Suppressor macrophage (primary cell): ENCODE measurements around the gene EXD1.

Experiments used
- DNase-seq, 4 experiments: peaks; one replicate each; pipeline ENCODE4 v3.0.0-alpha.2; 2020 to 2022

The EXD1 gene

DNA sequence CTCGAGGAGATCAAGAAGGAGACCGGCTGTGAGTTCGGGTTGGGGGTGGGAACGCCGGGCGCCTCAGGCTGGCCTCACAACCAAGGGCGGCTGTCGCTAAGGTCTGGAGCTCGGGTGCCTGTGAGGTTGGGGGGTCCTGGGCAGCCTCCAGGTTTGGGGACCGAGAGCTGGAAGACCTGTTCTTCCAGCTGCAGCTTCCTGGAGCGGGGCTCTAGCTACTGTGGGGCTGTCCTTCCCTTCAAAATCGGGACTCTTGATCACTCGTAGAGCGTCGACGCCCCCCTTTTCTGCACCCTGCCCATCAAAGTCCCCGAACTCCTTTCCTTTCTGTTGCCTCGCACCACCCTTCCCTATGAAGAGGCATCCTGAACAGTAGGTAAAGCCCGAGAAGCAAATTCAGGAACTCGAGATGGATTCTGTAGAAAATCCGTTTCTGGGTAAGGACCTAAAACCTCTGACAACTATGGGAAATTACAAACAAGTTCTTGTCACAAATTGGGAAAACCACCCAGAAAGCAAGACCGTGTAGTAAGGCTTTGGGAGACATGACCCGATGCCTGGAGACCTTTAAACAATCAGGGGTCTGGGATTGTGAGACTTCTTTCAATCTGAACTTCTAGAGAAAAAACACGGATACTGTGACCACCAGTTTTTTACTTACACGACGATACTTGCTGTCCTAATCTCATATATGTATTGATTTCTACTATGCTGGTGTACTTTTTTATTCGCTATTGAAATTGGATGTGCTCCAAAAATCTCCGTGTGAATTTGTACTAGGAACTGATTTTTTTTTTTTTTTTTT is 1.1 kb upstream of the EXD1 start:
- peak in 3 of 4 experiments; percentile 5 to 26 (median 22) for DNase-seq

DNA sequence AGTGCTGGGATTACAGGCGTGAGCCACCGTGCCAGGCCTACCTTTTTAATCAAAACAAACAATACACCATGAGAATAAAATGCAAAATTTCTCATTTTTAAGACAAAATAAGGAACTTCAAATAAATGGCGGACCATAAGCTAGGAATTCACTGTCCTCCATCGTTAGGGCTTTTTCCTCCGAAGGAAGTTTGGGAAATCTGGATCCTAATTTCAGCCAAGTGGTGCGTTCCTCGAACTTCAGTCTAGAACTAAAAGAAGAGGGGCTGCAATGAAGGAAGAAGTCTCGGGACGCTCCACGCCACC is 260 bp downstream of the EXD1 start:
- DNase-seq, result no peak

GRCh38 chr15:41219381-41219780 is 11.2 kb downstream of the EXD1 start:
- no peak for DNase-seq

GRCh38 chr15:41218851-41219250 is 11.7 kb downstream of the EXD1 start:
- DNase-seq, result no peak

DNA sequence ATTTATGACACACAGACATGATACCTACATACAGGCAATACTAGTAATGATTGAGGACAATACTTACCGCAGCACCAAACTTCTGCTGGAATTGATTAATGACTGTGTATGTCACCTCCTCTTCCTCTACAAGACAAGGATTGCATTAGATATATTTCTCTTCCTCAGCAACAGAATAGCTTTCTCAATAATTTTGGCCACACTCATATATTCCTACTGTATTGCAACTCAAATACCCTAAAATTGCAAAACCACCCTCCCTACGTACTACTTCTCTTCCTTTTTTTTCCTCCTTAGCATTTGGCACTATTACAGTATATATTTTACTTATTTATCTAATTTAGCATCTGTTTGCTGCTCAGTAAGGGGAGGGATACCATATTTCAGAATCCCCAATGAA is 14.8 kb downstream of the EXD1 start:
- DNase-seq, result peak; percentile 42 to 88 (median 66)

GRCh38 chr15:41207687-41208448 is 22.7 kb downstream of the EXD1 start:
- DNase-seq, result no peak

DNA sequence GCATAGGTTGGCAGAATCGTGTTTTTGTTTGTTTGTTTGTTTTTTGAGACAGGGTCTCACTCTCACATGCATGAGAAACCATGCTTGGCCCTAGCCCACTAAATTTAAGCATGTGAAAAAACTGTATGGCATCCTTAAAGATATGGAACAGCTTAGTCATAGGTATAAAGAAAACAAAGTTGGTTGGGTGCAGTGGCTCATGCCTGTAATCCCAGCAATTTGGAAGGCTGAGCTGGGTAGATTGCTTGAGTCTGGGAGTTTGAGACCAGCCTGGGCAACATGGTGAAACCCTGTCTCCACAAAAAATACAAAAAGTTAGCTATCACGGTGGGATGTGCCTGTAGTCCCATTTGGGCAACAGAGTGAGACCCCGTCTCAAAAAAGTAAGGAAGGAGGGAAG is 25.2 kb downstream of the EXD1 start:
- no peak for DNase-seq

GRCh38 chr15:41203395-41203794 is 27.2 kb downstream of the EXD1 start:
- DNase-seq, result no peak

- DNase-seq, result no peak
Observed at GRCh38 chr15:41199470-41199869, 31.1 kb downstream of the EXD1 start.

DNA sequence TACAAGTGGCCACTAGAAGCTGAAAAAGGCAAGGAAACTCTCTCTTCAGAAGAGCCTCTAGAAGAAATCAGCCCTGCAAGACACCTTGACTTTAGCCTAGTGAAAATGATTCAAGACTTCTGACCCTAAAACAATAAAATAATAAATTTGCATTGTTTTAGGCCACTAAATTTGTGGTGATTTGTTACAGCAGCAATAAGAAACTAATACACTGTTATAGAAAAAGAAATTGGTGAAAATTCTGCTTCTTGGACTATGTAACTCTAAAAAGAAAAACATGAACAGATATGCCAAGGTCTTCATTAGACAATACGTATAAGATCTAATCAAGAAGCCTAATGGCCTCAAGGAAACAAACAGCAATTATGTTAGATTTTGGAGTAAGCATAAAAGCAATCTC is 36.1 kb downstream of the EXD1 start:
- no peak for DNase-seq

- DNase-seq, result no peak
Observed at GRCh38 chr15:41183581-41183980, 47.0 kb downstream of the EXD1 start.

DNA sequence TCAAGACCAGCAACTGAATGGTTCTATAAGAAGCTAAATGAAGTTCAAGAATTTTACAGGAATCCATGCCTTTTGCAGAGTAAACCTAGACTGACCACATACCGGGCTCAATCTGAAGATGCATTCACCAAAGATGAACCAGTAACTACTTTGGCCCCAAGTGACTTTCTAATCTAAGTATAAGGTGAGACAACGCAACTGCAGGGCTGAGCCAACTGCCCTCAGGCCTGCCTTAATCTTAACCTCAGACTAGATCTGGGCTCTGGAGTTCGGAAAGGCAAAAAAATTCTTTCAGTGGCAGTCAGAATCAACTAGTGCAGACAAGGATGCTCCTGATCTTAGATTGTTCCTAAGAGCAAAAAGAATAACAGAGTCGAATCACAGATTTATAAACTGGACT is 48.3 kb downstream of the EXD1 start:
- DNase-seq, result no peak

DNA sequence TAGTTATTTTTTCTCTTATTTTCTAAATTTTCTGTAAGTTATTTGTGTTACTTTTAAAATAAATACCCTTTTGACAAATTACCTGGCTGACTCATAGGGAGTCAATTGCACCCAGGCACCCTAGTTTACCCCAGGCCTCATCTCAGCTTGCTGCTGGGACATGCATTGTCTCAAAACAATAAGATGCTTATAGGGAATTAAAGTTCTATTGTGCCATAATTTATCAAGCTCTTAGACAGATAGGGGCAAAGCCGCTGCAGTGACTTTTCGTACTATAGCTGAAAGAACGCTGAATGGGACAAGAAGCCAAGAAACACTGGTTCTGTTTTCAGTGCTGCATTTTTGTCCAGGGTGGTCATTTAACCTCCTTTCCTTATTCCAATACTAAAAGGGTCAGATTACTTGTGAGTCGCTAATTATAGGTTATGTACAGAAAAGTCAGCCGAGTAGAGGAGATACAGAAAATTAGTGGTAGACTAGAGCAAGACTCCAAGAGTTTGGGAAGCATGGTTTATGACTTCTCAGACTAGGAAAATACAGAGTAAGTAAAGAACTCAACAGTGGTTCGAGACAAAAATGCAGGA is 50.3 kb downstream of the EXD1 start:
- DNase-seq, result no peak

DNA sequence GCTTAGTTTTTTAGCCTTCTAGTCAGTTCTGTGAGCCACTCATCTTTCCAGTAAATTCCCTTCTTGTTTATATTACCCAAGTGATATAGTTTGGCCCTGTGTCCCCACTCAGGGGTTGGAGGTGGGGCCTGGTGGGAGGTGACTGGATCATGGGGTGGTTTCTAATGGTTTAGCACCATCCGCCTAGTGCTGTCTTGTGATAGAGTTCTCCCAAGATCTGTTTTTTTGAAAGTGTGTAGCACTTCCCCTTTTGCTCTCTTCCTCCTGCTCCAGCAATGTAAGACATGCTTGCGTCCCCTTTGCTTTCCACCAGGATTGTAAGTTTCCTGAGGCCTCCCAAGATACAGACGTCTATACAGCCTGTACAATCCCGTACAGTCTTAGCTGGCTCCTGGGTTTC is 60.8 kb downstream of the EXD1 start:
- DNase-seq, result peak; percentile 82 to 93 (median 90)

DNA sequence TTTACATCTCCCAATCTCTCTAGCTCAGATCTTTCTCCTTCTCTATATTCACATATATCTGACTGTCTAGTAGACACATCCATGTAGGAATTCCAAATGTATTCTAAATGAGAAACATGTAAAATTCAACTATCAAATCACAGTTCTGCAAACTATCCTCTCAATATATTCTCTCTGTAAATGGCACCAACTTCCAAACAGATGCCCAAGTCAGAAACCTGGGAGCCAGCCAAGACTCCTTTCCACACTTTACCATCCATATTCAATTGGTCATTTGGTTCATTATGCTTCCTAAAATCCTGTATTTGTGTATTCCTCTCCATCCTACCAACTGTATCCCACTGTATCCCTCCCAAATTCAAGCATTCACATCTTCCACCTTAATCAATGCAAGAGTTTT is 61.5 kb downstream of the EXD1 start:
- no peak for DNase-seq

- no peak for DNase-seq
Observed at GRCh38 chr15:41161736-41162135, 68.8 kb downstream of the EXD1 start.

DNA sequence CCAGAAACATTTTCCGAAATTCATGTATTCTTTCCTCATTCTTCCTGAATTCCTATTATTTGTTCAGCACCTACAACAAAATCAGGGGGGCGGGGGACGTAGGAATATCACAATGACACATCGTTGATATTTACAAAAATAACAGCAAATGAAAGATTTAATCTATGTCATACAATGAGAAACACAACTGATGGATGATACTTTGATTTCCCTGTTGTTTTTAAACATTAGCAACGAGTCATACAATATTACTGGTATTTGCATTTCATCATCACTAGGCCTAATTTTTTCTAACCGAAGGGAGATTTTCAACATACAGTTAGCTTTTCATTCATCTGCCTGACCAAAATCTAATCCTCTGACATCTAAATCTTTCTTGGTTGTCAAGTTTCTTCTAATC is 69.2 kb downstream of the EXD1 start:
- no peak for DNase-seq

DNA sequence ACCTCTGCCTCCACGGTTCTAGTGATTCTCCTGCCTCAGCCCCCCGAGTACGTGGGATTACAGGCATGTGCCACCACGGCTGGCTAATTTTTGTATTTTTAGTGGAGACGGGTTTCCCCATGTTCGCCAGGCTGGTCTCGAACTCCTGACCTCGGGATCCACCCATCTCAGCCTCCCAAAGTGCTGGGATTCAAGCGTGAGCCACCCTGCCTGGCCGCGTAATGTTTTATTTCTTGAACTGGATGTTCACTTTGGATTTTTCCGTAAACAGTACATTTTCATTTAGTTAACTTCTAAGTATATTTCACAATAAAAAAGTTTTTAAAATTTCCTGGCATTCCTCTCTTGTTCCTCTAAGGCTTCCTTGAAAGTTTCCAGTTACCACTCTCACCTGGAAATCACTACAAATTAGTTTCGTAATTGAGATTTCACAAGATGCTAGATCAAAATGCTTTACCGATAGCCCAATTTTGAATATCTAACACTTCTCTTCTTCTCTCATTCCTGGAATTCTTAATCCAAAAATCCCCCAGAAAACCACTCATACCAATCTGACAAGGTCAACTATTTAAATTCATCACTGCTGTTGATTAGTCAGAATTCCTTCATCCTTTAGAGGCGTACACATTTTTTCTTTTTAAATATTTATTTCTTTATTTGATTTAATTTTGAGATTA is 69.8 kb downstream of the EXD1 start:
- DNase-seq, result no peak

DNA sequence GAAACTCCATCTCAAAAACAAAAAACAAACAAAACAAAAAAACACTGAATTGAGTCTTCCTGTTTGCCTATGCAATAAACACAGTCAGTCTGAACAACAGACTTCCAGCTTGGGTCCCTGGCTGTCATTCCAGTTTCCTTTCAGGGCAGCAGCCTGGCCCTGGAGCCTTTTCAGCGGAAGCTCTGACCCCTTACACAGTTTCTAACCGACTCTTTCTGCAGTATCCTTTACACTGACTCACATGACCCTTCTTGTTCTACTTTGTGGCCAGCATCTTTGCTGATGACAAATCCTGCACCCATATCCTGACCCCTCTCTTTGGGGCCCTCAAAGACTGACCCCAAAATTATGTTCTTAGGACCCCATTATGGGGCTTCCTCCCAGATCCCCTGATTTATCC is 76.1 kb downstream of the EXD1 start:
- no peak for DNase-seq

DNA sequence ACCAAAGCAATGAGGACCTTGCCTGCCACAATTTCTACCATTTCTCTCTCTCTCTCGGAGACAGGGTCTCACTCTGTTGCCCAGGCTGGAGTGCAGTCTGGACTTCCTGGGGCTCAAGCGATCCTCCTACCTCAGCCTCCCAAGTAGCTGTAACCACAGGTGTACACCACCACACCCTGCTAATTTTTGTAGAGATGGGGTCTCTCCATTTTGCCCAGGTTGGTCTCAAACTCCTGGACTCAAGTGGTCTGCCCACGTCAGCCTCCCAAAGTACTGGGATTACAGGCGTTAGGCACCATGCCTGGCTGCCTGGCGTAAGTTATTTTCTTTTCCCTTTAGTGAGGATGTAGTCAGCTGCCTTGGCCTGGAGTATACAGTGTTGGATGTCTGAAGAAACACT is 76.8 kb downstream of the EXD1 start:
- no peak for DNase-seq

GRCh38 chr15:41151451-41152005 is 79.0 kb downstream of the EXD1 start:
- DNase-seq, result no peak

- no peak for DNase-seq
Observed at GRCh38 chr15:41150279-41150678, 80.3 kb downstream of the EXD1 start.

GRCh38 chr15:41148065-41148464 is 82.5 kb downstream of the EXD1 start:
- DNase-seq, result no peak
